Activated CD8-positive, alpha-beta memory T cell treated with anti-CD3 and anti-CD28 coated beads for 48 hours (primary cell): ENCODE results near the gene NRIP1.

Experiments
- DNase-seq, 3 experiments: peaks; one replicate each; pipeline ENCODE4 v3.0.0-alpha.2; 2020; ENCODE audit warnings: low read depth in 2 of 3, low spot score in 2 of 3

NRIP1 gene

DNA sequence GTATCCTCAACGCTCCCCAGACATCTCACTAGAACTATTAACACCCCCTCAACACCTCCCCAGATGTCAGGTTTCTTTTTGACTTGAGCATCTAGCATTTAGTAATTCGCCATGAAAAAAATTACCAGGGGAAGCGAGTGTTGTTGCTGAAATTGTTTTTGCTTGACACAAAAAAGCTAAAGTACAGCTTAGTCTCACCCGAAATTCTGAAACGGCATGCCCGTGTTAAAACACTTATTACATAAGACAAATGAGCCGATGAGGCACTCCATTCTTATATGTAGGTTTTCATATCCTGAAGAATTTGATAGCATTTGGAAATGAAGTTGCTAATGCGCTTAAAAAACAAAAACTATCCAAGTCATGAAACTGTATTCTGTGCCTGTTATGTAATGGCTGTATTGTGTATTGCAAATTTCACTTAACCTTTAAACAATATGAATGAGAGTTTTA lies 1.3 kb upstream of the NRIP1 start:
- DNase-seq: no peak

GRCh38 chr21:15065392-15066122 lies 757 bp upstream of the NRIP1 start:
- DNase-seq: peak; percentile 23 to 47 (median 43)

GRCh38 chr21:15063814-15064575 lies 805 bp downstream of the NRIP1 start:
- DNase-seq: no peak

DNA sequence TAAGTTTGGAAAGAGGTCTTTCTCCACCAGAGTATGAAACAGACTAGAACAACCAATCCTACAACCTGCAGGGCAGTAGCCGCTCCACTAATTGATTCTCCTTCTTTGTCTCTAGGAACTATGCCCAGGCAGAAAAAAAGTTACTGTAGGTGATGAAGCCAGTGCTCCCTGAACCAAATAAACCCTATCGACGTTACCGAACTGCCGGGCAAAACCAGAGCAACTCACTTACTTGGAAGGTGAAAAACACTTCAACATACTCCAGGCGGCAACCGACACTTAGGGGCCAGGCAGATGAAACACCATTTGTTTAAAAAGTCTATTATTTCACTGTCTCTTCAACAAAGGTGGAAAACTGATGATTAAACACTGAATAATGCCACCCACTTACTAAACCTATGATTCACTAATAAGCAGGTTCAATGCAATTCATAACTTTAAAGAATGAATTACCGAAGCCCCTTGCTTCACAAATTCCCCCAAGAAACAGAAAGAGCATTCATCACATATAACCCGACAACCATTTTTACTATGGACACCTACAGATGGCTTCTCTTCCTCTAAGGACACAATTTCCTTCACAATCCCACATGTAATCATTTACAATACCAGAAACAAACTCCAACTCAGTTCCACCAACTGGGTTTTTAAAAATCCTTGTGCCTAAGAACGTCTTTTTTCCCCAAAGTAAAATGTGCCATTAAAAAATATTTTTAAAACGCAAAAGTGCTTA lies 1.6 kb downstream of the NRIP1 start:
- DNase-seq: no peak

DNA sequence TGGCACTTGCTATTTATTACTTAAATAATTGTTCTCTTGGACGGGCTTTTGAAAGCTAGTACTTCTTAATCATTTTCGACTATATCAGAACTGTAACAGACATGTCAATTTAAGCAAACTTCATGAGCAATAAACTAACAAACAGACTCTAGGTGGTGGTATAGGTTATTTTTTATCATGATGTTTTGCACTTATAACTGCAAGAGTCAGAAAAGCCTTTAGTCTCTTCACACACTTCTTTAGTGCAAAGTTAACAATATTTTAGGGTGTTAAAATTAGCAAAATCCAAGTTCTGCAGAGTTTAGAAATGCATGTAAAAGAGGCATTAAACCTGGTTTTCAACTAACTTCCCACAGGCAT lies 2.2 kb downstream of the NRIP1 start:
- DNase-seq: no peak

- no peak for DNase-seq
Observed at GRCh38 chr21:15061747-15062605, 2.8 kb downstream of the NRIP1 start.

- no peak for DNase-seq
Observed at GRCh38 chr21:15061279-15061678, 3.5 kb downstream of the NRIP1 start.

DNA sequence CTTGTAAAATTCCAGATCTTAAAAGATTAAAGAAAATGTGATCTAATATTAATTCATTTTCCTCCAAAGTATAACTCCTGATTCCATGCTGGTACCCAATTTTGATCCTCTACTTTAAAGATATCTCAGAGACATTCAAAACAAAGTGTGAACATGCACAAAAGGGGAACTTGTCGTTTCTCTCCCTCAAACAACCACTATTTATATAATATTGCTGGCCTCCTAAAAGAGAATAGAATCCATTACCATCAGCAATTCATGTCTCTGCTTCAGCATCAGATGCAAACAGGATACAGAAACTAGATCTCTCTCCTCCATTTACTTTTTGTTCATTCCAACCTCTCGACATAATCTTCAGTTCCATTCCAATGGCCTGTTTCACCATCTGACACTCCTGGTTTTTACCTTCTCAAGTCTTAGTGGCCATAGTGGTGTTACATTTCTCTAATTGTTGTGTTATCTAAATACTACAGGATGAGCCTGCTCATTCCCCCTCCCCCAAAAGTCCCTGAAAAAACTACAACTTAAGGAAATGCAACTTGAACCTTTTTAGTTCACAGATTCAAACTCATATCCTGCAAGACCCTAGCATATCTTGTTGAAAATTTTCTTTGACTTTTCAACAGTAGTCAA lies 4.1 kb downstream of the NRIP1 start:
- DNase-seq: no peak

GRCh38 chr21:15059397-15059796 lies 5.4 kb downstream of the NRIP1 start:
- DNase-seq: no peak

DNA sequence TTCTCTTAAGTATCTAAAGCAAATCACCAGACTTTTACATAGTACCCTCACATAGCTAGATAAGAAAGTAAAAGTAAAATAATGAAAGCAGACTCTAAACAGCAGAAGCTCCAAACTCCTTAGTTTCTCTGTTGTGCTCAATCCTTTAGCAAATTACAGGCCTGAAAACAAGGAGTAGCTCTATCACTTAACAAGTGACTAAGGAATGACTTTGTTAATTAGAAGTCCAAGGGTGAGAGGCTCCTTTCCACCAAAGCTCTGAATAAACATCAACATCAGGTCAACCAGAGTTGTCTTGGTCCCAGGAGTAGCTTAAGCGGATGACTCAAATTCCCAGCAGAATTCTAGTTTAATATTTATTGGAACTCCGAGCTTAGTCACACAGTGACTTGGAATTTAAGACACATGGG lies 5.9 kb downstream of the NRIP1 start:
- DNase-seq: no peak

GRCh38 chr21:15057285-15057684 lies 7.5 kb downstream of the NRIP1 start:
- no peak for DNase-seq

GRCh38 chr21:15054606-15055239 lies 10.1 kb downstream of the NRIP1 start:
- DNase-seq: no peak

DNA sequence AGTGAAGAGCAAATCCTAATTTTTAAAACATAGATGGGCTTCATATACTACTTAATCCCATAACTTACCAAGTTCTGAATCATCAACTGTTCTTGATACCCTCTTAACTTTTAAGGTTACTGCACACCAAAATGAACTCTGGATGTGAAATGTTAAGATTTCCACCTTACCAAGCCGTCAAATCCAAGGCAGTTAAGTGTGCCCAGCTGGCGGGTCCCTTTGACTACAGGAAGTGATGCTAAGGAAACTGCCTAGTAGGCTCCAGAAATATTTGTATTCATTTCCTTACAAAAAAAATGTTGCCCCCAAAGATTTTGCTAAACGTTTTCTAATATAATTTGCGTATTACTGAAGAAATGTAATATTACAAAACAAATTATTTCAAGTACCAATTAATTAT lies 10.7 kb downstream of the NRIP1 start:
- no peak for DNase-seq

GRCh38 chr21:15053500-15053899 lies 11.3 kb downstream of the NRIP1 start:
- no peak for DNase-seq

- DNase-seq: no peak
Observed at GRCh38 chr21:15052459-15052763, 12.4 kb downstream of the NRIP1 start.

GRCh38 chr21:15051644-15052458 lies 12.9 kb downstream of the NRIP1 start:
- no peak for DNase-seq

- DNase-seq: no peak
Observed at GRCh38 chr21:15050568-15051377, 14.0 kb downstream of the NRIP1 start.

DNA sequence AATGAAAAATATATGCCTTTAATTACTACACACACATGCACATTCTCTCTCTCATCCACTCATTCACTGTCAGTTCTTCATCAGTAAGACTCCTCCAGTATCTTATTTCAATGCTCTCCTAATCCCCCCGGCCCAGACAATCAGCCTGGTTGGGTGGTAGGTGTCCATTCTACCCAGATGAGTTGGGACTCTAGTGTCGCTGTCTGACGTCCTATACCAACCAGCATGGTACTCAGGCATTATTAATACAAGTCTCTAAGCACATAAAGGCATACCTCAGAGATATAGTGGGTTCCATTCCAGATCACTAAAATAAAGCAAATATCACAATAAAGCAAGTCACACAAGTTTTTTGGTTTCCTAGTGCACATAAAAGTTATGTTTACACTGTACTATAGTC lies 19.8 kb downstream of the NRIP1 start:
- no peak for DNase-seq

GRCh38 chr21:15042531-15042930 lies 22.3 kb downstream of the NRIP1 start:
- DNase-seq: no peak
